ENCODE results near the gene HECTD4.
"Not testable (repeated sequence)": the region's sequence is repeated elsewhere in the genome, so short reads cannot be mapped to it uniquely, and the experiment has no call there.

Gene HECTD4, protein sequence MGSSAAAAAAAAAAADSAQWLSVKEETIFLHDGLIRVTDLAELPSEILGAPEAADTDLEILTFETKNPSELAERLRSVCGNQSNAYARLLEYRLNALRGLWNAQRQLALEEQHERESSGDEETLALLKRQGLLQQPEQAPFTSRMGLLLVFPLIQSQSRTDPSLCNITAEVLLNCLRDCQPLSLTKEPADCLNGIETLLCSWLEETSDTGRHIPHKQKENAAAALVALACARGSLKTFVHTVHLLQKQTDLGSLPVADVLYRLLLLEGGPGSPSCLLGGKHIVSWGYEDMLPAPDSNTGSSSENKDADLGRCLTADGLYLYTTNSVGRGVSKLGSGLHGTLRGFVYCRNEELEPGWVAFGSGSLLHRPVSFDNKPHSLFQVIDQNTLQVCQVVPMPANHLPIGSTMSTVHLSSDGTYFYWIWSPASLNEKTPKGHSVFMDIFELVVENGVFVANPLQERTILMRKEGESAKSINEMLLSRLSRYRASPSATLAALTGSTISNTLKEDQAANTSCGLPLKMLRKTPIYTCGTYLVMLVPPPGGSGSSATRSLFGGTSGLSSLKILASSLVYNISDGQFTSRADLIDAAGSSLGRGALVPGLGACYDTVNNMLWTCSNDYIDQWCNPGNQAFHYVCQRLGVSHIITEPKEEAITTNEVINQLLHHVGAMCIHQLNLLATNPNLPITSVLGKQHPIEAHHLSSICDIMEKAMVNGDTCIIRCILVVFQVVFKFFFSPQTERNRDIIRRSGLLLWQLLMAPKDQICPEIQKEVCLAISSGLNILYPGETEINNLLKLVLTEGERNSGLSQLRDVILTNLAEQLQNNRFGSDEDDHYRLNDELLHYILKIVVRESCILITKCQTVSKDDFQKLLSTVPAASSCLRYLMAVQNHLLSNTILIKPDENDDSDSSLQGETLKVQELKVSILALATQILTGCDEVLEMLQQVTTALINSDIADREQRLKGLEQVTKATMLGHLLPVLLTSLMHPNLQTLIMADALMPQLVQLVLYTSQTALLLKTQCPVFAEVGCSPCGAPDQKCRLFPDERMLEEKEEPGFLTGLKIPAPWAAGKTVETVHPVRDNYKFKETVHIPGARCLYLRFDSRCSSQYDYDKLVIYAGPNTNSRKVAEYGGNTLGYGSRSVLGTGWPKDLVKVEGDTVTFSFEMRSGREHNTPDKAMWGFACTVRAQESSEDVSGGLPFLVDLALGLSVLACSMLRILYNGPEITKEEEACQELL (N-terminal part only)

DNA sequence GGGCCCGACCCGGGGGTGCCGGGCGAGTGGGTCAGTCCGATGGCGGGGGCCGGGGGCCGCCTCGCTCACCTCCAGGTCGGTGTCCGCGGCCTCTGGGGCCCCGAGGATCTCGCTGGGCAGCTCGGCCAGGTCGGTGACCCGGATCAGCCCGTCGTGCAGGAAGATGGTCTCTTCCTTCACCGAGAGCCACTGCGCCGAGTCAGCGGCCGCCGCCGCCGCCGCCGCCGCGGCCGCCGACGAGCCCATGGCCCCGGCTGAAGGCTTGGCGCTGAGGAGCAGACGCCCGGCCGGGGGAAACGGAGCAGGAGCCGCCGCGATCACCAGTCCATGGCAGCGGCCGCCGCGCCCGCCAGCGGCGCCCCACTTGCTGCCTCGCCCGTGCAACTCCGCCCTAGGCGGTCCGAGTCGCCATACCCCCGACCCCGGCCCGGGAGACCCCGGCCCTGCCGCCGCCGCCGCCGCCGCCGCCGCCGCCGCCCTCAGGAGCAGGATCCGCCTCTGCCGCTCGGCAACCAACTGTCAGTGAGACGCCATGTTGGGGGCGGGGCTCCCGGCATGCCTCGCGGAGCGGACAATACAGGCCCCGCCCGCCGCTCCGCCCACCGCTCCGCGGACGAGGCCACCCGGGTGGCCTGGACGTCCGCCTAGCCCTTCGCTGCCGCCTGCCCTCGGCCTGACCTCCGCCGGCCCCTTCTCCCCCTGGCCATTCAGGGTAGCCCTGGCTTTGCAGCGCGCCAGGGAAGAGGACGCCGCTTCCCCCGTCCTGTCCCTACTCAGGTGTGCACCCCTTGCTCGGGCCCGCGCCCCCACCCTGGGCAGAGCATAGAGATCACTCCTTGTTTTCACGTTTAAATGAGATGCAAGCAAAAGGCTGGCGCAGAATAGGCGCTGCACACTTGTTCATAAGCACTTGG is at the start of gene HECTD4:
Gene HECTD4 (minus strand): TSS at position 549 of the 914 bp plus-strand sequence. CDS start 303 bp downstream, at position 246.
- DNase-seq = peak; percentile 95

DNA sequence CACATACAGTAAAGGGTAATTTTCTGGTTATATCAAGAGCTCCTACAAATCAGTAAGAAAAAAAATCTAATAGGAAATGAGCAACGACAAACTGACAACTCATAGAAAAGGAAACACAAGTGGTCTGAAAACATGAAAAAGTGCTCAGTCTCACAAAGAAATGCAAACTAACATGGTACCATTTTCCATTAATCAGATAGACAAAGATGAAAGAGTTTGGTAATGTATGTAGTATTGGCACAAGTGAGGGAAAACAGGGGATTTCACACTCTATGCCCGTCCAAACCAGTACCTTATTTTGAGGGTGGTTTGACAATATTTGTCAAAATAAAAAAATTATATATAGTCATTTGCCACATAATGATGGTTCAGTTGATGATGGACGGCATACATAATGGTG is 49.7 kb upstream of the HECTD4 start:
- no peak for DNase-seq

DNA sequence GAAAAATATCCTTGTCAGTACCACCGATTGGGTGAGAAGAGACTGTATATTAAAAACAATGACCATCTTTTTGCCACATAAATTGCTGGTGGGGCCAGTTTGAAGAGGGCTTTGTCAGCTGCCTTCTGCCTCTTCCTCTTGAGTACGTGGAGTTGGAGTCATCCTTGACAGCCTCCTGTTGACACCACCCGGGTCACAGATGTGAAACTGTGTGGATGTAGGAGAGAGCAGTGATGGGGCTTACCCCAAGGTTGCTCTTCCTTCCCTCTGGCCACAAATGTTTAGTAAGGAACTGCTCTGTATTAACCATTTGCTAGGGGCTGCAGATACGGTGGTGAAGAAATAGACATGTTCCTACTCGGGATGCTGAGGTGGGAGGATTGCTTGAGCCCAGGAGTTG is 48.7 kb upstream of the HECTD4 start:
- no peak for DNase-seq

- DNase-seq = no peak
Observed at GRCh38 chr12:112427760-112428159, 45.5 kb upstream of the HECTD4 start.

DNA sequence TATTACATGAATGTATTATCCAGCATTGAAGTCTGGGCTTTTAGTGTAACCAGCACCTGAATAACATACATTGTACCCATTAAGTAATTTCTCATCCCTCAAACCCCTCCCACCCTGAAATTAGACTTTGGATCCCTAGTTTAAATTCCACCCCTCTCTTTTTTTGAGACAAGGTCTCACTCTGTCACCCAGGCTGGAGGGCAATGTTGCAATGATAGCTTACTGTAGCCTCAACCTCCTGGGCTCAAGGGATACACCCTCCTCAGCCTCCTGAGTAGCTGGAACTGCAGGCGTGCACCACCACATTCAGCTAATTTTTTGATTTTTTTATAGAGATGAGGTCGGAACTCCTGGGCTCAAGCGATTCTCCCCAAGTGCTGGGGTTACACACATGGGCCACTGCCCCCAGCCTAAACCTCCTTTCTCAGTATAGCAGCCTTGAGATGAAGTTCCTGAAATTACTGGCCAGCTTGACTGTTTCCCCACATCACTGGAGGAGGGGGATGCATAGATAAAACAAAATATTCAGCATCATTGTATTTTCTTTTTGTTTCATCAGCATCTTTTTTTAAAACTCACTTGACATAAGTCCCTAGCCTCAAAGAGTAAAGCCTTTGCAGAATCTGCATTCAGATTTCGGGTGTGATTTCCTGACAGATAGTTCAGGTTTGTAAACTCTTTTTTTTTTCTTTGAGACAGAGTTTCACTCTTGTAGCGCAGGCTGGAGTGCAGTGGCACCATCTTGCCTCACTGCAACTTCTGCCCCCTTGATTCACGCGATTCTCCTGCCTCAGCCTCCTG is 43.6 kb upstream of the HECTD4 start:
- no peak for DNase-seq

- DNase-seq = no peak
Observed at GRCh38 chr12:112424126-112424525, 41.9 kb upstream of the HECTD4 start.

- peak; percentile 77 for DNase-seq
Observed at GRCh38 chr12:112422531-112422930, 40.3 kb upstream of the HECTD4 start.

DNA sequence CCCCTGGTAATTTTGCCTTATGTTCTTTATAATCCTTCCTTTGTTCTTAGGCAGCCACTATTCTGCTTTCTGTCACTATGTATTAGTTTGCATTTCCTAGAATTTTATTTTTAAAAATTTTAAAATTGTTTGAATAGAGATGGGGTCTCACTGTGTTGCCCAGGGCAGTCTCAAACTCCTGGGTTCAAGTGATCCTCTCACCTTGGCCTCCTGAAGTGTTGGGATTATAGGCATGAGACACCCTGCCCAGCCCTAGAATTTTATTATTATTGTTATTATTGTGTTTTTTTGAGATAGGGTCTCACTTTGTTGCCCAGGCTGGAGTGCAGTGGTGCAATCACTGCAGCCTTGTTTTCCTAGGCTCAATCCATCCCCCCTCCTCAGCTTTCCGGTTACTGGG is 39.1 kb upstream of the HECTD4 start:
- no peak for DNase-seq

DNA sequence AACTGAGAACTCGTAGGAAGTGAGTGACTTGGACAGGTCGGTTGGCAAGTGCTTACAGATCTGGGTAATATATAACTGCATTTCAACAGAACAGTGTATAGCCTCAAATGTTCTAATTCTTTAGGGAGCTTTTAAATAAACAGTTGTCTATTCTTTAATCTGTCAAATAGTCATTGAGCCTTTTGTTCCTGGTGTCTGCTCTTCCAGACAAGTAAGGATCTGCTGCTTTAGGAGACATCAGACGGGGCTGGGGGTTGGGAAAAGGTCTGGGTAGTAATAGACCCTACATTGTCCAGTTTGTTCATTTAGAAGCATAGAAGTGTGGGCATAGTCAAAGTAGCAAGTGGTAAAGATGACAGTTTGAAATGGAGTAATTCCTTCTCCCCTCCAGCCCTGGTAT is 38.5 kb upstream of the HECTD4 start:
- no peak for DNase-seq

- DNase-seq = no peak
Observed at GRCh38 chr12:112419297-112420133, 37.3 kb upstream of the HECTD4 start.

- peak; percentile 91 for DNase-seq
Observed at GRCh38 chr12:112418608-112419296, 36.5 kb upstream of the HECTD4 start, which contains the start of gene PTPN11. PTPN11 (plus strand) TSS chr12:112418947; CDS start chr12:112419112, 165 bp downstream.

DNA sequence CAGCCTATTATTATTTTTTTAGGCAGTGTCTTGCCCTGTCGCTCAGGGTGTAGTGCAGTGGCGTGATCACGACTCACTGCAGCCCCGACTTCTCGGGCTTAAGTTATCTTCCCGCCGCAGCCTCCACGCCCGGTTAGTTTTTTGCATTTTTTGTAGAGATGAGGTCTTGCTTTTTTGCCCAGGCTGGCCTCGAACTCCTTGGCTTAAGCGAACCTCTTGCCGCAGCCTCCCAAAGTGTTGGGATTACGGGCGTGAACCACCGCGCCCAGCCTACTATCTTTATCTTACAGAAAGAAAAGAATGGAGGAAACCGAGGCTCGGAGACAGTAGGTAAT is 36.0 kb upstream of the HECTD4 start:
- DNase-seq = no peak

- not testable (repeated sequence) for DNase-seq
Observed at GRCh38 chr12:112415457-112415856, 33.2 kb upstream of the HECTD4 start.

DNA sequence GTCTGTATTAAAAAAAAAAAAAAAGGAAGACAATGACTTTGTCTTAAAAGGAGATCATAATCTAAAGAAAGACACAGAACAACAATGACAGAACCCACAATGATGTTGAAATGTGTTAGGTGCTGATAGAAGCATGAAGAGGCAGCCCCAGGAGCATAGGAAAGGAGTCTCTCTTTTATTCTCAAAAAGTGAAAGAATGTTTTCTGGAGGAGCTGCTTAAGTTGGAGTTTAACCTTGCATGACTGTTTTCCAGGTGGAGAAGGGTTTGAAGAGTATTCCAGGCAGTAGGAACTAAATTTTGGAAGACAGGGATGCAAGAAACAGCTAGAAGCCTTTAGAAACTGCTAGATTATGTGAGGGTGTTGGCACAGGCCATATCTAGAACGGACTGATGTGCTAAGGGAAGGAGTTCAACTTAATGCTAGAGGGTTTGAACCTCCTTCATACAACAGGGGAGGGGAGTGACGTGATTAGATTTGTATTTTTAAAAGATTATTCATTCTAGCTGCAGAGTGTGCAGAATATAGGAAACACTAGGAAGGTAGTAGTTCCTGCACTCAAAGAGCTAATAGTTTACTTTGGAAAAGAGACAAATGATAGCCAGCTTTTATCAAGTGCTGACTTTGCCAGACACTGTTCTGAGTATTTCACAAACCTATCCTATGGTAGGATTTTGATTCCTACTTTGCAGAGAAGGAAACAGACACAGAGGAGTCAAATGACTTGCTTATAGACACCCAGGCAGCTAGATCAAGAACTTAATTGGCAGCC is 31.8 kb upstream of the HECTD4 start:
- no peak for DNase-seq

DNA sequence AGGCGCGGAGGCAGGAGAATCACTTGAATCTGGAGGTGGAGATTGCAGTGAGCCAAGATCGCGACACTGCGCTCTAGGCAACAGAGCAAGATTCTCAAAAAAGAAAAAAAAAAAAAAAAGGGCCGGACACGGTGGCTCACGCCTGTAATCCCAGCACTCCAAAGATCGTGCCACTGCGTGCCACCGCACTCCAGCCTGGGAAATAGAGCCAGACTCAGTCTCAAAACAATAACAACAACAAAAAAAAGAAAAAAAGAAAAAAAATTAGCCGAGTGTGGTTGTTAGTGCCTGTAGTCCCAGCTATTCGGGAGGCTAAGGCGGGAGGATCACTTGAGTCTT is 27.6 kb upstream of the HECTD4 start:
- DNase-seq = no peak

GRCh38 chr12:112409064-112409905 is 27.1 kb upstream of the HECTD4 start, which contains the start of gene RPL6:
RPL6 (minus strand) TSS chr12:112409605; CDS start chr12:112408656, 949 bp downstream.
- DNase-seq = peak; percentile 88

GRCh38 chr12:112408621-112409020 is 26.4 kb upstream of the HECTD4 start:
- DNase-seq = no peak

DNA sequence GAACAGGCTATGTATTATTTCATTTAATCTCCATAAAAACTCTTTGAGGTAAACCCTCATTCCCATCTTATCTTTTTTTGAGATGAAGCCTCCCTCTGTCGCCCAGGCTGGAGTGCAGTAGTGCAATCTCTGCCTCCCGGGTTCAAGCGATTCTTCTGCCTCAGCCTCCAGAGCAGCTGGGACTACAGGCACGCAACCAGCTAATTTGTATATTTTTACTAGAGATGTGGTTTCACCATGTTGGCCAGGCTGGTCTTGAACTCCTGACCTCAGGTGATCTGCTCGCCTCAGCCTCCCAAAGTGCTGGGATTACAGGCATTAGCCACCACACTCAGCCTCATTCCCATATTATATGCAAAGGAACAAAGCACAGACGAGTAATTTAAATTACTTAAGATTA is 25.5 kb upstream of the HECTD4 start:
- not testable (repeated sequence) for DNase-seq

All from midbrain (tissue), 1 donor.